ENCODE results near the gene NR3C1.

- TF ChIP-seq EZH2 (IDR thresholded peaks at IDR 0.05; ENCODE audit: borderline replicate concordance, insufficient read depth, low read depth, low read length, poor library complexity, severe bottlenecking) (no peak), CTCF (IDR thresholded peaks at IDR 0.05) (no peak)
These were observed 10.0 kb downstream of the NR3C1 start for GRCh38 chr5:143393524-143393923.
